ENCODE measurements around the gene IBA57.

Gene IBA57

DNA sequence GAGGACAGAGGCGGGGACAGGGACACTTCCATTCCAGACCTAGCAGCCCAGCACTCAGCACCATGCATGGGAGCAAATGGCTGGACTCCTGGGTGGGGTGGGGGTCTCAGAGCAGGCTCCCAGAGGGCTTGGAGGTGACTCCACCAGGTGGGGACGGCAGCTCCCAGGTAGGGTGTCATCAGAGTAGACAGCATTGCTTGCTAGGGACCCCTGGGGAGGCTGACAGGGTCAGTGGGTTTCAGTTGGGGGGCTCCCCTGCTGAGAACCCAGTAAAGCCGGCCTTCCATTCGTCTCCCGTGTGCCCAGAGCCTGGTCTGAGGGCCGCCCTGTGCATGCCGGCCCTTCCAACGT lies 20.6 kb upstream of the IBA57 start:
- no peak for DNase-seq (ENCODE audit: low spot score)

- DNase-seq (ENCODE audit: low spot score) = no peak
Observed at GRCh38 chr1:228145463-228146416, 19.9 kb upstream of the IBA57 start.

DNA sequence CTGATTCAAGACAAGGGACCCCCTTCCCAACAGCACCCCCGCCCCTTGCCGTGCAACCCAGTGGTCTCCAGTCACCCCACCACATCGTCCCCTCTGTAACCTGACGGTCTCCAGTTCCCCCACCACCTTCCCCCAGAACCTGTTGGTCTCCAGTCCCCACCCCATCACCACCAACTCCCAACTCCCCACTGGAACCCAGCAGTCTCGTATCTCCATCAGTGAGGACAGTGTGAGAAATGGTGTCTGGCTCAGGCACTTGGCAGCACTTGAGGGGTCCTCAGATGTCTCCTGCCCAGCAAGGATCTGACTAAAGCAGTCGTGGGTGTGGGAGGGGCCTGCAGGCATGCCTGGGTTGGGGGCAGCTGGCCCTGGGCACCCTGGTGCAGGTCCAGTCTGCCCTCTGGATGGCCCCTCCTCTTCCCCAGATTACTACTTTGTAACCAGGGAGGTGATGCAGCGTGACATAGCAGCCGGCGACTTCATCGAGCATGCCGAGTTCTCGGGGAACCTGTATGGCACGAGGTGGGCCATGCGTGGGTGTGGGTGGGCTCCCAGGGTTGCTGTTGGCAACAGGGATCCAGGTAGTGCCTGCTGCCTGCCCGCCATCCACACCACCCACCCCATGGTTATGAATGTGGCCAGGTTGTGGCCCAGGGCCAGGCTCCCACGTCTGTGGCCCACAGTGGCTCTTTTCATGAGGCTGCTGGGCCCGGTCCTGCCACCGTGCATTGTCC lies 19.0 kb upstream of the IBA57 start:
- DNase-seq (ENCODE audit: low spot score) = no peak

GRCh38 chr1:228147151-228147693 lies 18.4 kb upstream of the IBA57 start:
- DNase-seq (ENCODE audit: low spot score) = no peak

DNA sequence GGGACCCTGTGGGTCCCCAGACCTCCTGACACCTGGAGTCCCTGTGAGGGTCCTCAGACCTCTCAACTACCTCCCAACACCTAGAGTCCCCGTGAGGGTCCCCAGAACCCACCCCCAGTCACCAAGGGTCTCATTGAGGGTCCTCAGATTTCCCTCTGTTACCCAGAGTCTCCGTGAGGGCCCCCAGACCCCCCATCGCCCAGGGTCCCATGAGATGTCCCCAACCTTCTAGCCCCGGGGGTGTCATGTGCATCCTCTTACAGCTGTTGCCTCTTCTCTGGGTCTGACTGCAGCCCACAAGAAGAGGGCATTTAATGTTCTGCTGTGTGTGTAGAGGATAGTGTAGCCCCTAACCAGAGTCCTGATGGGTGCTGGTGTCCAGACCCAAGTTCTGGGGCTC lies 17.8 kb upstream of the IBA57 start:
- no peak for DNase-seq (ENCODE audit: low spot score)

- DNase-seq (ENCODE audit: low spot score) = no peak
Observed at GRCh38 chr1:228148196-228148861, 17.3 kb upstream of the IBA57 start.

DNA sequence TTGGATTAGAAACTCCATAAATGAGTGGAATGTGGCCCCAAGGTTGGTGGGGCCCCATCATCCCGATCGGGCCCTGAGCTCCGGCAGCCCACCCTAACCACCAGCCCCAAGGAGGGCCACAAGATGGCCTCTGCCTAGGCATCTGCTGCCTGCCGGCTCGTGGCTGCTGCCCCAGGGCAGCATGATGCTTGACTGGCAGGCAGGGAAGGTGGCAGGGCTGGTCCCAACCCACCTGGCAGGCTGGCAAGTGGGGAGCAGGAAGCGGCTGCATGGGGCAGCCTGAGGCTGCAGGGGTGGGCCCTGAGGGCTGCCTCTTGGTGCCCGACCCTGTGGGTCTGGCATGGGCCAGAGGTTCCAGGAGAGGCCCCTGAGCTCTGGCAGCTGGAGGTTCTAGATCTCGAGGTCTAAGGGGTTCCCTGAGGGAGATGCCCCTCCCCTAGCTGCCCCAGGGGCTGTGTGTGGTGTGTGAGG lies 16.6 kb upstream of the IBA57 start:
- no peak for DNase-seq (ENCODE audit: low spot score)

DNA sequence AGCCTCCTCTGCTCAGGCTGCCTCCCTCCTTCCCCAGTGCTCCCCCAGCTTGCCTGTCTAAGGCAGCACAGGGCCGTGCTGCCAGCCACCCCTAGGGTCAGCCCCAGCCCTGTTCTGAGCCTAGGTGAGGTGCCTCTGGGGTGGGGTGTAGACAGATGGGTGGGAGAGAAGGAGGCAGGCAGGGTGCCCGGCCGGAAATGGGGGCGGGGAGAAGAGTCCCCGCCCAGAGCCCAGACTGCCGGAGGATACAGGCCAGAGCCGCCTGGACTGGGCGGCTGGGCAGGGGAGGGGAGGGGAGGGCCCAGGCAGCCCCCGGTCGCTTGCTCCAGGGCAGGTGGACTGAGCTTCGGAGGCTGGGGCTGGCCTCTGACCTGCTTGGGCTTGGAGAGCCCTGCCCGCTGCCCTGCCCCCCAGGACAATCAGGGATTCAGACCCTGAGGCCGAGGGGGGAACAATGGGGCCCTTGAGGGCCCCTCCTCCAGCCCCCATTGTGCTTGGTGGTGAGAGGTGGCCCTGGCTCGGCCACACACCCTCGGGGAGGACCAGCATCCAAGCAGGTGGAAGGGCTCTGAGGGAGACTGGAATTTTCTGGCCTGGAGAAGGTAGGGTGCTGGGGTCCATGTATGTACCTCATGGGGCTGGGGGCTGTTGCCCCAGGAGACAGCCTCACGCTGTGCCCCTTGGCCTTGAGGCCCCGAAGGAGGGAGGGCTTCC lies 16.0 kb upstream of the IBA57 start, which contains the start of gene GJC2:
Gene GJC2 (plus strand): TSS at position 525 of the 714 bp plus-strand sequence. CDS start 7,829 bp downstream, outside the sequence.
- DNase-seq (ENCODE audit: low spot score) = peak; percentile 67

- no peak for DNase-seq (ENCODE audit: low spot score)
Observed at GRCh38 chr1:228150120-228150460, 15.5 kb upstream of the IBA57 start.

DNA sequence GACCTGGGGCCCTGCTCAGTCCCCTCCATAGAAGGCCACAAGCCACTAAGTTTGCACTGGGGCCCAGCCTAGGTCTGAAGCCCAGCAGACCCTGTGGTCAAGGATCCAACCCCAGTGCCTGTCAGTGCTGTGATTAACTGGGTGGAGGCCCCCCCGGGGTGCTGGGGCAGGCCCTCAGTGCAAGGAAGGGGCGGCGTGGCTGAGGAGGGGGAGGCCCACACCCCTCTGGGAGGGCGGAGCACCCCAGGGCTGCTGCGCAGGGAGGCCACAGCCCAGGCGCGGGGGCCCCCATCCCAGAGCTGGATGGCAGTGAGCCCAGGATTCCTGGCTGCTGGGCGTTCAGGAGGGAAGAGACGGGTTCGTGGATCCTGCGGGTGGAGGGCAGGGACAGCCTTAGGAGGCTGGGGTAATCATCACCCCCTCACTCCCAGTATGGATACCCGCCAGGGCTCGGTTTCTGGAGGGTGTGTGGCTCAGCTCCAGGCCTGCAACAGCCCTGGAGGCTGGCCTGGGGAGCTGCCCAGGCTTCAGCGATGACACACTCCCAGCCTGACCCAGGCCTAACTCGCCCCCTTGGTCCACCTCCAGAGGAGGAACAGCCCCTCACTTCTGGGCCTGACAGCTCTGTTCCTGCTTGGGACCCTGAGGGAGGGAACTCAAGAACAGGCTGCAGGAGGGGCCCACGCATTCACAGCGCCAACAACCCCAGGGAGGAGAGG lies 15.0 kb upstream of the IBA57 start:
- peak; percentile 90 for DNase-seq (ENCODE audit: low spot score)

DNA sequence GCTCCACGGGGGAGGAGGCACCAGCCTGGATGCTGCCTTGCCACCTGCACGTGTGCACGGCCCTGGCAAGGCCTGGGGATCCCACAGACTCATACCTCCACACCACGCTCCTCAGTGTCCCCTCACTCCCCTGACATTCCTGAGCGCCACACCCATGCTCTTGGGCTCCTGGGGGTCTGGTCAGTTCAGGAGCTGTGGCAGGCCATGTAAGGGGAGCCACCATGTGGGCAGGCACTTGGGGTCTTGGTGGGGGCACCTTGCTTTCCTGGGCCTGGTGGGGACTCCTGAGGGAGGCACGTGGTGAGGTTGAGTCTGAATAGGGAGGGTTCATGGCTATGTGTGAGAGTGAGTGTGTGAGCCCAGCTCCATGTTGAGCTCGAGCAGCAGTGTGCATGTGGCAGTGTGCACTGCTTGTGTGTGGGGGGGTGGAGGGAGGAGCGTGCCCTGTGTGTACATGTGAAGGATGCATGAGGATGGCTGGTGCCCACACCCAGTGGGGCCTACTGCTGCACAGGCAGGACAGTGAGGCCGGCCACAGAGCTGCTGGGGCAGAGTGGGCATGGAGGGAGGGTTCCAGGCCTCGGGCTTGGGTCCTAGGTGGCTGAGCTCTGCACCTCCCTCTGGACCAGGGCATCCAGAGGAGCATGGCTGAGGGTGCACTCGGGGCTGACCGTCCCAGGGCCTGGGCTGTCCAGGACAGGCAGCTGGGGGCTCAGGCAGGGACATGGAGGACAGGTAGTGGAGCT lies 14.3 kb upstream of the IBA57 start:
- no peak for DNase-seq (ENCODE audit: low spot score)

GRCh38 chr1:228152097-228152917 lies 13.3 kb upstream of the IBA57 start:
- DNase-seq (ENCODE audit: low spot score) = no peak

- DNase-seq (ENCODE audit: low spot score) = no peak
Observed at GRCh38 chr1:228152918-228153258, 12.7 kb upstream of the IBA57 start.

DNA sequence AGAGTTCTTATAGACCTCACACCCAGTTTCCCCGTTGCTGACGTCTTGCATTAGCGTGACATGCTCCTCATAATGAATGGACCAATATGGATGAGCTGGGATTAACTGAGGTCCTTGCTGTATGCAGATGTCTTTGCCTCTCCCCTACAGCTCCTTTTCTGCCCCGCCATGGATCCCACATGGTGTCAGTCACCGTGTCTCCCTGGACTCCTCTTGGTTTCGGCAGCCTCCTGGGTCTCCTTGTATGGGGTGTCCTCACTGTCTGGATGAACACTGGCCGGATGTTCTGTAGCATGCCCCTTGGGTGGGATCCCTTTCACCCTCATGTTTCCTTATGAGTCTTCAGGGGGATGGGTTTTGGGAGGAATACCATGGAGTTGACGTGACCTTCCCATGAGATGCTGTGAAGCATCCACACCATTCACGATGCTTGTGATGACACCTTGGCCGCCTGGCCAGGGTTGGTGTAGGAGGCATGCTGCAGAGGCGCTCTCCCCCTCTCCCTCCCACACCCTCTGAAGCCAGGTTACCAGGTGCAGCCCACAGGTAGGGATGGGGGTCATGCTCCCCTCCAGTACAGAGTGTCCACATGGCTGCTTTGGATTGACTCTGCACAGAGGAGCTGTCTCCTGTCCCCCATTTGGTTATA lies 11.5 kb upstream of the IBA57 start:
- DNase-seq (ENCODE audit: low spot score) = no peak

GRCh38 chr1:228154670-228155571 lies 10.7 kb upstream of the IBA57 start:
- no peak for DNase-seq (ENCODE audit: low spot score)

GRCh38 chr1:228155596-228156514 lies 9.7 kb upstream of the IBA57 start:
- DNase-seq (ENCODE audit: low spot score) = no peak

DNA sequence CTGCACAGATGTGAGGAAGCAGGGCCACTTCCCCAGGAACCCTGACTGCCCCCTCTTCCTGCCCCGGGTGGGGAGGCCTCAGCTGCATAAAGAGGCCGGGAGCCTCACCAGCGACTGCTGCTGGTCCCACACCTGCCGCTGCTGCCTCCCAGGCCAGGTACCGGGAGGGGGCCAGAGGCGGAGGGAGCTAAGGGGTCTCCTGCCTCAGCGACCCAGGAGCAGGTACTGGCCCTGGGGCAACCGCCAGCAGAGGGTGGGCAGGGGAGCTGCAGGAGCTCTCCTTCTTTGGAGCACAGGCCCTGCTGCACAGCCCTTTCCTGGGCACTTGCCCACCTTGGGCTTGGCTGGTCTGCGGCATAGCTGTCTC lies 9.1 kb upstream of the IBA57 start:
- DNase-seq (ENCODE audit: low spot score) = no peak
